ENCODE results near the gene HIGD1A. TPM values are rescaled to one million over a fixed set of nuclear protein-coding genes. Genes with fewer than 3 reads are reported as not detected.
A peak's percentile ranks its signal among the peaks of the same experiment; 100 is the strongest.

Gene HIGD1A
- total and polyA plus RNA-seq, 2 of the 8 experiments (the other 6 are each of a cell fraction or from before 2014, with no cell fraction given), result 67.3 to 95.4 TPM

- Histone ChIP-seq H3K9ac (replicated peaks in 1 of 4; ENCODE audit: extremely low read depth in 1 of 4, low read depth in 3 of 4, low read length in 3 of 4) (0 out of 7 replicates have a peak overlapping the region, but pooled peaks of 1 of the 4 experiments have one; percentile 40), H3K18ac (ENCODE audit: extremely low read depth, low read length) (peak overlapping the region; percentile 19; the same call in 1 of the 2 replicates), H2BK15ac (ENCODE audit: low read length) (no peak overlapping the region), H3K27me3 (replicated peaks in 1 of 4; ENCODE audit: control insufficient read depth in 3 of 4, extremely low read depth in 1 of 4, insufficient read depth in 3 of 4, low read length in 3 of 4) (no peaks in the 10 kb centered on the region), H3K27ac (ENCODE audit: low read depth, low read length) (no peak overlapping the region), H4K91ac (replicated peaks; ENCODE audit: insufficient read length, low read length) (peak overlapping the region; percentile 73), H3K56ac (replicated peaks; ENCODE audit: insufficient read length, low read depth, low read length) (no peak overlapping the region), H3K4me1 (replicated peaks in 1 of 4; ENCODE audit: control insufficient read depth in 3 of 4, insufficient read depth in 4 of 4, low read length in 3 of 4) (peaks cover 0 to 14% (median 3%) of the 10 kb centered on the region in 4 experiments; a peak in 4 of 7 replicates), H2AFZ (ENCODE audit: low read length) (no peak overlapping the region), H2BK5ac (ENCODE audit: low read depth, low read length) (no peak overlapping the region), H3K14ac (ENCODE audit: insufficient read length) (no peak overlapping the region), H3K4me3 (ENCODE audit: extremely low read depth in 1 of 4, insufficient read depth in 2 of 4, low read depth in 3 of 4, low read length in 4 of 4) (peak overlapping the region in 1 of 4 experiments; percentile 10; a peak in 1 of 8 replicates), H4K8ac (ENCODE audit: extremely low read depth, insufficient read depth, low read length) (no peak overlapping the region; the same call in 1 of the 2 replicates), H2BK120ac (replicated peaks; ENCODE audit: low read depth, low read length) (no peak overlapping the region), H3K36me3 (ENCODE audit: control insufficient read depth in 2 of 4, insufficient read depth in 4 of 4, low read length in 3 of 4) (peaks cover 0 to 2% (median 0%) of the 10 kb centered on the region in 4 experiments; a peak in 1 of 8 replicates), H4K5ac (ENCODE audit: insufficient read length, low read depth, low read length) (no peak overlapping the region), H3K4me2 (ENCODE audit: insufficient read depth in 1 of 2, low read depth in 2 of 2, low read length in 2 of 2) (peak overlapping the region; percentile 9 to 42; a peak in 3 of 4 replicates), H3K23me2 (ENCODE audit: low read depth, low read length) (peaks cover 5% of the 10 kb centered on the region; the same call in 1 of the 2 replicates), H3K9me3 (ENCODE audit: insufficient read depth in 2 of 2, low read depth in 1 of 2, low read length in 1 of 2) (no peaks in the 10 kb centered on the region), H3K79me1 (ENCODE audit: low read depth, low read length) (no peaks in the 10 kb centered on the region; the same call in 1 of the 2 replicates), H3K79me2 (ENCODE audit: control insufficient read depth in 1 of 2, insufficient read depth in 2 of 2, low read length in 2 of 2) (peaks cover 0 to 61% of the 10 kb centered on the region in 2 experiments; a peak in 3 of 4 replicates), H4K20me1 (replicated peaks in 1 of 2; ENCODE audit: control insufficient read depth in 1 of 2, insufficient read depth in 2 of 2, low read length in 2 of 2) (no peaks in the 10 kb centered on the region), H3K23ac (ENCODE audit: insufficient read length) (no peak overlapping the region), H3K4ac (replicated peaks; ENCODE audit: insufficient read length, low read depth, low read length) (no peak overlapping the region), H2BK12ac (ENCODE audit: low read depth, low read length) (no peak overlapping the region), H2AK5ac (ENCODE audit: low read depth, low read length) (no peak overlapping the region; the same call in 1 of the 2 replicates), H2BK20ac (ENCODE audit: low read length) (no peak overlapping the region)
- FAIRE-seq, result no peak
- DNase-seq (ENCODE audit: low read depth in 1 of 2, low spot score in 2 of 2), result no peak
- POLR2A ChIA-PET (ENCODE audit: partially characterized antibody), result no interaction called here
- no peak for TF ChIP-seq BCL11A (IDR thresholded peaks at IDR 0.05; ENCODE audit: low read depth in 2 of 2, low read length in 2 of 2)
- TF ChIP-seq E2F6 (IDR thresholded peaks at IDR 0.05), result no peak
- no peak for TF ChIP-seq PHF8 (conservative IDR thresholded peaks at IDR 0.05; ENCODE audit: low read depth, low read length)
- no peak for TF ChIP-seq SP2 (IDR thresholded peaks at IDR 0.05; ENCODE audit: low read length)
- TF ChIP-seq TAF1 (IDR thresholded peaks at IDR 0.05; ENCODE audit: low read depth, low read length), result no peak
- no peak for TF ChIP-seq MAFK (IDR thresholded peaks at IDR 0.05; ENCODE audit: low read depth, low read length)
- TF ChIP-seq TAF7 (optimal IDR thresholded peaks at IDR 0.05; ENCODE audit: borderline replicate concordance, low read depth, low read length), result no peak
- no peak for TF ChIP-seq ATF3 (IDR thresholded peaks at IDR 0.05; ENCODE audit: insufficient read depth, low read depth, low read length)
- TF ChIP-seq SRF (IDR thresholded peaks at IDR 0.05; ENCODE audit: low read depth, low read length), result no peak
- TF ChIP-seq POLR2AphosphoS5 (IDR thresholded peaks at IDR 0.05; ENCODE audit: low read depth, low read length), result no peak
- TF ChIP-seq HDAC2 (IDR thresholded peaks at IDR 0.05; ENCODE audit: borderline replicate concordance in 1 of 2, low read depth in 2 of 2, low read length in 2 of 2), result no peak
- WGBS, 2 experiments (ENCODE audit: extremely low coverage in 1 of 2, insufficient coverage in 1 of 2, insufficient read length in 1 of 2, insufficient replicate concordance in 2 of 2, low coverage in 1 of 2, low lambda C conversion rate in 2 of 2, missing lambda C conversion rate in 1 of 2), result 79% methylated on average over 7 of the region's 7 CpGs; no CpG with 5 or more reads in 1 of the 2 experiments
- CTCF ChIA-PET (ENCODE audit: partially characterized antibody), result interaction anchor here (1.8 kb wide), 1 partner anchor 17 kb away, joined by 5 read pairs; no protein-coding TSS in a partner anchor
These were observed 4.9 kb downstream of the HIGD1A start for GRCh38 chr3:42799376-42799775.

Measured in H1 (cell line).